GM12878 (cell line): ENCODE data around the gene HMCN1. TPM values are rescaled to one million over a fixed set of nuclear protein-coding genes. Genes with fewer than 3 reads are reported as not detected.

Source experiments
- ATAC-seq: fragments of 200-7000 bp; cut with Tn5 transposase; 3 replicates; pipeline ENCODE4 v1.9.1; 2020; ENCODE audit warnings: mild to moderate bottlenecking, moderate library complexity
- BruUV-seq: library from RNA; stranded (reverse); fragments of 400-500 nt; replicated peaks from 2 replicates; lab custom pipeline; 2021; lab: Mats Ljungman, UMichigan
- CTCF ChIA-PET: fragments of 300-600 bp; sonication (Branson Sonifier 250); formaldehyde crosslinking; extraction: SDS; loops from one replicate; lab custom pipeline; 2021; ENCODE audit warnings: inconsistent platforms; lab: Yijun Ruan, JAX
- POLR2A ChIA-PET: fragments of 350-600 bp; formaldehyde crosslinking; extraction: SDS; loops from one replicate; lab custom pipeline; 2021; ENCODE audit warnings: inconsistent platforms; lab: Charles Lee
- RAD21 ChIA-PET: fragments of 300-600 bp; sonication (Branson Sonifier 250); formaldehyde crosslinking; loops from one replicate; lab custom pipeline; 2023; ENCODE audit warnings: antibody characterized with exemption; ENCODE audit not compliant: unreplicated experiment; lab: Charles Lee
- SMC1A ChIA-PET: fragments of 300-600 bp; sonication (Branson Sonifier 250); formaldehyde crosslinking; loops from one replicate; lab custom pipeline; 2023; ENCODE audit not compliant: unreplicated experiment, uncharacterized antibody; lab: Charles Lee
- DNase-seq: peaks from one replicate; pipeline ENCODE4 v3.0.0-alpha.2; 2011; ENCODE audit warnings: low read depth, low spot score
- FAIRE-seq: peaks from 3 replicates; lab custom pipeline; 2011; peaks lifted over from hg19 to GRCh38; lab: Jason Lieb, UNC
- H2AFZ ChIP-seq: 2 replicates; pipeline ENCODE4 v1.6.0; 2011; ENCODE audit warnings: low read depth, low read length, control low read depth; ENCODE audit not compliant: control insufficient read depth
- H3K27ac ChIP-seq: 2 replicates; pipeline ENCODE4 v1.5.1; 2011; ENCODE audit warnings: control low read depth; ENCODE audit not compliant: control insufficient read depth, insufficient read depth
- H3K27me3 ChIP-seq, 2 experiments: replicated peaks in 1 of 2; 2 replicates each; pipeline versions ENCODE4 v1.6.0 to v1.6.1; 2011; ENCODE audit warnings: low read length in 1 of 2; ENCODE audit not compliant: control insufficient read depth in 2 of 2, insufficient read depth in 2 of 2
- H3K36me3 ChIP-seq, 2 experiments: 2 replicates each; pipeline ENCODE4 v1.5.1; 2011; ENCODE audit warnings: low read length in 1 of 2; ENCODE audit not compliant: control insufficient read depth in 2 of 2, insufficient read depth in 2 of 2
- H3K4me1 ChIP-seq: 2 replicates; pipeline ENCODE4 v1.6.1; 2011; ENCODE audit warnings: mild to moderate bottlenecking, low read length, moderate library complexity, mixed read lengths; ENCODE audit not compliant: control insufficient read depth, insufficient read depth
- H3K4me2 ChIP-seq: 2 replicates; pipeline ENCODE4 v1.6.0; 2011; ENCODE audit warnings: control low read depth; ENCODE audit not compliant: control insufficient read depth, insufficient read depth
- H3K4me3 ChIP-seq: fragments of 200-600 bp; sonication (generic); 2 replicates; pipeline ENCODE4 v1.5.1; 2016
- H3K79me2 ChIP-seq: 2 replicates; pipeline ENCODE4 v1.6.0; 2011; ENCODE audit warnings: low read length; ENCODE audit not compliant: control insufficient read depth, insufficient read depth
- H3K9ac ChIP-seq: 2 replicates; pipeline ENCODE4 v1.8.0; 2011; ENCODE audit warnings: low read length, control low read depth, mixed read lengths; ENCODE audit not compliant: control insufficient read depth, insufficient read depth
- H3K9me3 ChIP-seq: replicated peaks from 3 replicates; pipeline ENCODE4 v1.5.1; 2011; ENCODE audit warnings: mild to moderate bottlenecking, low read length; ENCODE audit not compliant: control insufficient read depth, insufficient read depth
- H4K20me1 ChIP-seq: 2 replicates; pipeline ENCODE4 v1.6.0; 2011; ENCODE audit not compliant: control insufficient read depth, insufficient read depth
- BCLAF1 ChIP-seq: fragments of 450-650 bp; IDR thresholded peaks from 2 replicates; pipeline ENCODE4 v1.6.1; 2017; ENCODE audit warnings: antibody characterized with exemption, mild to moderate bottlenecking, moderate library complexity
- CEBPZ ChIP-seq: fragments of 150-350 bp; IDR thresholded peaks from 2 replicates; pipeline ENCODE4 v1.6.1; 2016; ENCODE audit warnings: low read depth, low read length
- CHD2 ChIP-seq: IDR thresholded peaks from 2 replicates; pipeline ENCODE4 v1.6.1; 2011; ENCODE audit warnings: low read depth, low read length, improper control_type of control experiment, borderline replicate concordance
- HCFC1 ChIP-seq: fragments of 150-350 bp; IDR thresholded peaks from 2 replicates; pipeline ENCODE4 v1.6.1; 2014; ENCODE audit warnings: low read length
- IKZF1 ChIP-seq: fragments of 450-650 bp; conservative IDR thresholded peaks from 2 replicates; pipeline ENCODE4 v1.6.1; 2017; ENCODE audit warnings: antibody characterized with exemption, mild to moderate bottlenecking
- MEF2A ChIP-seq: IDR thresholded peaks from 2 replicates; pipeline ENCODE4 v1.6.1; 2011; ENCODE audit warnings: low read depth, mild to moderate bottlenecking, low read length, moderate library complexity; ENCODE audit not compliant: insufficient read depth
- NR2F1 ChIP-seq: fragments of 450-650 bp; conservative IDR thresholded peaks from 2 replicates; pipeline ENCODE4 v1.6.1; 2017; ENCODE audit warnings: mild to moderate bottlenecking
- POLR2AphosphoS5 ChIP-seq: IDR thresholded peaks from 2 replicates; pipeline ENCODE4 v1.6.1; 2011; ENCODE audit warnings: mild to moderate bottlenecking, low read length, inconsistent platforms
- SMARCA5 ChIP-seq: fragments of 450-650 bp; IDR thresholded peaks from 2 replicates; pipeline ENCODE4 v1.6.1; 2017; ENCODE audit warnings: mild to moderate bottlenecking
- YBX1 ChIP-seq: fragments of 450-650 bp; IDR thresholded peaks from 2 replicates; pipeline ENCODE4 v1.6.1; 2016; ENCODE audit warnings: antibody characterized with exemption
- ZNF622 ChIP-seq: fragments of 450-650 bp; IDR thresholded peaks from 2 replicates; pipeline ENCODE4 v1.6.1; 2017; ENCODE audit warnings: mild to moderate bottlenecking, inconsistent platforms
- WGBS: methylation state at CpG from one replicate; pipeline ENCODE4 v1.1.6; 2016; ENCODE audit warnings: low lambda C conversion rate; ENCODE audit not compliant: insufficient replicate concordance, insufficient coverage; ENCODE audit errors: missing lambda C conversion rate; 5-methylcytosine and 5-hydroxymethylcytosine counted together
- in situ Hi-C: fragments of 300-500 bp; cut with MboI; formaldehyde crosslinking; loops from 9 replicates; pipeline ENCODE4 v1.14.3; 2018; ENCODE audit warnings: mixed read lengths
- intact Hi-C: fragments of 100-400 bp; cut with micrococcal nuclease; formaldehyde crosslinking; loops from one replicate; pipeline ENCODE4 v1.14.2; 2022; ENCODE audit not compliant: unreplicated experiment
- polyA plus RNA-seq, 11 experiments: library from polyadenylated mRNA; depleted of rRNA in 4 of 11; unstranded in 6 of 11; stranded (reverse) in 5 of 11; fragments of >200 nt; fragmentation: Nextera tagmentation in 4 of 11; fragmentation: Illumina TruSeq in 1 of 11; extraction: Ambion mirVana in 4 of 11; extraction: Trizol in 1 of 11; gene quantifications; 1 replicate in 1 of 11; 2 replicates in 10 of 11; pipeline versions ENCODE4 v1.2.1 to v1.2.3, GENCODE V29; 2011 to 2016; ENCODE audit warnings: inconsistent platforms in 2 of 11, missing spikeins in 2 of 11, low read depth in 1 of 11
- total RNA-seq, 4 experiments: library from RNA; depleted of rRNA in 3 of 4; stranded (reverse); fragments of >200 nt in 3 of 4; fragmentation: Illumina TruSeq in 1 of 4; extraction: Trizol in 1 of 4; gene quantifications; 2 replicates each; pipeline versions ENCODE4 v1.2.1 to v1.2.3, GENCODE V29; 2013 to 2021
- TF ChIP-seq, protein P1 (sequence below): IDR thresholded peaks from 2 replicates; pipeline ENCODE4 v1.6.1; 2011; ENCODE audit warnings: low read depth, low read length, improper control_type of control experiment, borderline replicate concordance

Gene HMCN1
- total and polyA plus RNA-seq, 10 of the 15 experiments (the other 5 are each of a cell fraction or from before 2014, with no cell fraction given) = under 0.01 to 0.07 TPM; not detected in 8

- H3K36me3 ChIP-seq = no peaks in the 10 kb centered on the region
- CTCF ChIA-PET = interaction anchor here (1.3 kb wide), 1 partner anchor 531 kb away, joined by 6 read pairs; no protein-coding TSS in a partner anchor
- DNase-seq (no peak), ATAC-seq (no peak), FAIRE-seq (no peak)
- no peaks in the 10 kb centered on the region for H3K27me3 ChIP-seq
- no peaks in the 10 kb centered on the region for H3K4me1 ChIP-seq
- RAD21 ChIA-PET = no interaction called here
- SMC1A ChIA-PET = interaction anchor here (1.3 to 1.7 kb wide), 2 partner anchors 19 to 143 kb away, joined by 3 to 7 read pairs; no protein-coding TSS in a partner anchor
- no peak overlapping the region for H3K9ac ChIP-seq
- intact Hi-C loops = no loop called here
- WGBS = 0% methylated on average over 2 of the region's 2 CpGs
- BruUV-seq = no TSS peak
- no peak overlapping the region for H3K4me3 ChIP-seq
- POLR2A ChIA-PET = no interaction called here
- no peak overlapping the region for H3K4me2 ChIP-seq
- H3K9me3 ChIP-seq = no peaks in the 10 kb centered on the region
- H2AFZ ChIP-seq = no peak overlapping the region
- H3K27ac ChIP-seq = no peak overlapping the region
- no peak for TF ChIP-seq SMARCA5
- TF ChIP-seq NR2F1 = no peak
- TF ChIP-seq MEF2A = no peak
- TF ChIP-seq CEBPZ = no peak
- TF ChIP-seq POLR2AphosphoS5 = no peak
- TF ChIP-seq CHD2 = no peak
- TF ChIP-seq, protein P1, sequence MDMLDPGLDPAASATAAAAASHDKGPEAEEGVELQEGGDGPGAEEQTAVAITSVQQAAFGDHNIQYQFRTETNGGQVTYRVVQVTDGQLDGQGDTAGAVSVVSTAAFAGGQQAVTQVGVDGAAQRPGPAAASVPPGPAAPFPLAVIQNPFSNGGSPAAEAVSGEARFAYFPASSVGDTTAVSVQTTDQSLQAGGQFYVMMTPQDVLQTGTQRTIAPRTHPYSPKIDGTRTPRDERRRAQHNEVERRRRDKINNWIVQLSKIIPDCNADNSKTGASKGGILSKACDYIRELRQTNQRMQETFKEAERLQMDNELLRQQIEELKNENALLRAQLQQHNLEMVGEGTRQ = no peak
- no peak for TF ChIP-seq YBX1
- TF ChIP-seq HCFC1 = no peak
- no peak for TF ChIP-seq ZNF622
- no peak for TF ChIP-seq IKZF1
- TF ChIP-seq BCLAF1 = no peak
- no peaks in the 10 kb centered on the region for H4K20me1 ChIP-seq
- in situ Hi-C loops = no loop called here
- H3K79me2 ChIP-seq = no peaks in the 10 kb centered on the region
Observed at GRCh38 chr1:185701650-185702049, 32.5 kb upstream of the HMCN1 start.
